ENCODE data around the gene PCLO. TPM values are rescaled to one million over a fixed set of nuclear protein-coding genes. Genes with fewer than 3 reads are reported as not detected.
"Not testable (repeated sequence)": the region's sequence is repeated elsewhere in the genome, so short reads cannot be mapped to it uniquely, and the experiment has no call there.

The PCLO gene
- total RNA-seq, 1 experiment from 2014 or later = 3.1 TPM

- Histone ChIP-seq H2BK120ac (ENCODE audit: low read depth, low read length, poor library complexity, severe bottlenecking) (no peak overlapping the region), H3K9ac (ENCODE audit: extremely low read depth, insufficient read length, low read length) (no peak overlapping the region), H3K4ac (ENCODE audit: low read depth, low read length) (no peak overlapping the region), H2BK5ac (ENCODE audit: insufficient read length, low read length) (no peak overlapping the region), H3K9me3 (ENCODE audit: control insufficient read depth, low read depth, low read length) (no peaks in the 10 kb centered on the region), H3K4me2 (ENCODE audit: insufficient read depth, insufficient read length, low read length) (no peak overlapping the region), H2BK20ac (ENCODE audit: low read depth, low read length, poor library complexity, severe bottlenecking) (no peak overlapping the region), H3K27ac (ENCODE audit: insufficient read length, low read depth, low read length) (no peak overlapping the region), H3K79me2 (ENCODE audit: insufficient read depth, low read length) (no peaks in the 10 kb centered on the region), H3K4me1 (ENCODE audit: insufficient read depth, low read length) (no peaks in the 10 kb centered on the region), H4K5ac (ENCODE audit: insufficient read length, low read depth, low read length) (no peak overlapping the region), H4K8ac (replicated peaks; ENCODE audit: insufficient read length, low read depth, low read length) (no peak overlapping the region), H4K20me1 (ENCODE audit: control insufficient read depth, insufficient read depth, insufficient read length) (no peaks in the 10 kb centered on the region), H2AK5ac (ENCODE audit: insufficient read length, low read length) (no peak overlapping the region), H2AFZ (ENCODE audit: low read length) (no peak overlapping the region), H2BK12ac (ENCODE audit: insufficient read length, low read depth, low read length) (no peak overlapping the region), H3T11ph (ENCODE audit: low read length) (no peak overlapping the region), H3K56ac (ENCODE audit: insufficient read length, low read depth, low read length) (no peak overlapping the region), H2BK15ac (ENCODE audit: low read depth, low read length) (no peak overlapping the region), H3K23ac (ENCODE audit: insufficient read length, low read depth, low read length) (no peak overlapping the region), H3K23me2 (ENCODE audit: insufficient read length, low read depth, low read length, poor library complexity, severe bottlenecking) (no peaks in the 10 kb centered on the region), H3K79me1 (ENCODE audit: insufficient read depth, low read depth, low read length, poor library complexity, severe bottlenecking) (no peaks in the 10 kb centered on the region), H3K18ac (ENCODE audit: insufficient read length, low read depth, low read length) (no peak overlapping the region), H3K14ac (ENCODE audit: insufficient read depth, low read length) (no peak overlapping the region), H4K91ac (ENCODE audit: insufficient read length, low read depth, low read length) (no peak overlapping the region), H3K27me3 (ENCODE audit: insufficient read depth, low read length) (no peaks in the 10 kb centered on the region)
- Mint-ChIP-seq H3K4me1 (peaks cover 0 to 3% of the 10 kb centered on the region in 2 experiments; a peak in 1 of 4 replicates), H3K9me3 (no peaks in the 10 kb centered on the region), H3K36me3 (ENCODE audit: insufficient read depth in 1 of 3, low read depth in 3 of 3) (no peaks in the 10 kb centered on the region), H3K4me3 (no peak overlapping the region), H3K27ac (no peak overlapping the region), H3K27me3 (ENCODE audit: low read depth) (no peaks in the 10 kb centered on the region)
- WGBS (ENCODE audit: extremely low coverage, insufficient read length, low lambda C conversion rate) = no CpG with 5 or more reads among the region's 3 CpGs
- no peak for DNase-seq
- no peak for TF ChIP-seq CTCF (conservative IDR thresholded peaks at IDR 0.05)
These were observed 257.8 kb downstream of the PCLO start for GRCh38 chr7:82904871-82905270.

GRCh38 chr7:82901098-82901497 lies 261.6 kb downstream of the PCLO start:
- H3K27ac ChIP-seq (ENCODE audit: insufficient read length, low read depth, low read length); H3K36me3 Mint-ChIP-seq (ENCODE audit: insufficient read depth in 1 of 3, low read depth in 3 of 3); H3K4me2 ChIP-seq (ENCODE audit: insufficient read depth, insufficient read length, low read length); H3K23ac ChIP-seq (ENCODE audit: insufficient read length, low read depth, low read length); H3K18ac ChIP-seq (ENCODE audit: insufficient read length, low read depth, low read length); H3K14ac ChIP-seq (ENCODE audit: insufficient read depth, low read length); H2BK15ac ChIP-seq (ENCODE audit: low read depth, low read length); H4K91ac ChIP-seq (ENCODE audit: insufficient read length, low read depth, low read length); H2AK5ac ChIP-seq (ENCODE audit: insufficient read length, low read length); H3K79me2 ChIP-seq (ENCODE audit: insufficient read depth, low read length); H2BK20ac ChIP-seq (ENCODE audit: low read depth, low read length, poor library complexity, severe bottlenecking); H4K5ac ChIP-seq (ENCODE audit: insufficient read length, low read depth, low read length); H2AFZ ChIP-seq (ENCODE audit: low read length); H3K4me3 Mint-ChIP-seq; H3T11ph ChIP-seq (ENCODE audit: low read length); H3K27me3 Mint-ChIP-seq (ENCODE audit: low read depth); H3K23me2 ChIP-seq (ENCODE audit: insufficient read length, low read depth, low read length, poor library complexity, severe bottlenecking); H3K4ac ChIP-seq (ENCODE audit: low read depth, low read length); H2BK120ac ChIP-seq (ENCODE audit: low read depth, low read length, poor library complexity, severe bottlenecking); H3K4me1 Mint-ChIP-seq; H4K8ac ChIP-seq (replicated peaks; ENCODE audit: insufficient read length, low read depth, low read length); H3K79me1 ChIP-seq (ENCODE audit: insufficient read depth, low read depth, low read length, poor library complexity, severe bottlenecking); H2BK5ac ChIP-seq (ENCODE audit: insufficient read length, low read length); H3K4me1 ChIP-seq (ENCODE audit: insufficient read depth, low read length); H3K9me3 Mint-ChIP-seq; DNase-seq; H3K56ac ChIP-seq (ENCODE audit: insufficient read length, low read depth, low read length); H2BK12ac ChIP-seq (ENCODE audit: insufficient read length, low read depth, low read length); H3K9ac ChIP-seq (ENCODE audit: extremely low read depth, insufficient read length, low read length); H4K20me1 ChIP-seq (ENCODE audit: control insufficient read depth, insufficient read depth, insufficient read length); H3K27ac Mint-ChIP-seq; H3K9me3 ChIP-seq (ENCODE audit: control insufficient read depth, low read depth, low read length); H3K27me3 ChIP-seq (ENCODE audit: insufficient read depth, low read length): not testable (repeated sequence)
- WGBS (ENCODE audit: extremely low coverage, insufficient read length, low lambda C conversion rate) = no CpG with 5 or more reads among the region's 2 CpGs
